Measurements from ENCODE around the gene GRAP. TPM values are rescaled to one million over a fixed set of nuclear protein-coding genes. Genes with fewer than 3 reads are reported as not detected.

Gene GRAP
- total RNA-seq, 1 donor from 2014 or later: 0.29 TPM

DNA sequence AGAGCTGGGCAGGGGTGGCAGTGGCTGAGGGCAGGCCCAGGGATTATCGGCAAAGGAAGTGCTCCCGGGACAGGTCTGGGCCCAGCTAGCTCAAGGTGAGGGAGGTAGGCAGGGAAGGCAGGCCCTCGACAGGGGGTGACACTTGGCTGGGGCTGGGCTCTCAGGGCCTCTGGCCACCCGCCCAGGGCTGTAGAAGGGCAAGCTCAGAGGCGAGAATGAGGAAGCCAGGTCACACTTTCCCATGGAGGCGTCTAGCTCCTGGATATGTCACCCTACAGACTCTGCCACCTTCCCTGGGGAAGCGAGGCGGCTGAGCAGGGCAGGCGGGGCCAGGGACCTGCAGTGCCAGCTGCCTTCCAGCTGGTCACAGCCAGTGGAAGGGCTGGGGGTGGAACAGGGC lies 61.3 kb downstream of the GRAP start:
- H3K4me3 ChIP-seq (ENCODE audit: low read depth, low read length): no peak overlapping the region
- TF ChIP-seq, protein P1, sequence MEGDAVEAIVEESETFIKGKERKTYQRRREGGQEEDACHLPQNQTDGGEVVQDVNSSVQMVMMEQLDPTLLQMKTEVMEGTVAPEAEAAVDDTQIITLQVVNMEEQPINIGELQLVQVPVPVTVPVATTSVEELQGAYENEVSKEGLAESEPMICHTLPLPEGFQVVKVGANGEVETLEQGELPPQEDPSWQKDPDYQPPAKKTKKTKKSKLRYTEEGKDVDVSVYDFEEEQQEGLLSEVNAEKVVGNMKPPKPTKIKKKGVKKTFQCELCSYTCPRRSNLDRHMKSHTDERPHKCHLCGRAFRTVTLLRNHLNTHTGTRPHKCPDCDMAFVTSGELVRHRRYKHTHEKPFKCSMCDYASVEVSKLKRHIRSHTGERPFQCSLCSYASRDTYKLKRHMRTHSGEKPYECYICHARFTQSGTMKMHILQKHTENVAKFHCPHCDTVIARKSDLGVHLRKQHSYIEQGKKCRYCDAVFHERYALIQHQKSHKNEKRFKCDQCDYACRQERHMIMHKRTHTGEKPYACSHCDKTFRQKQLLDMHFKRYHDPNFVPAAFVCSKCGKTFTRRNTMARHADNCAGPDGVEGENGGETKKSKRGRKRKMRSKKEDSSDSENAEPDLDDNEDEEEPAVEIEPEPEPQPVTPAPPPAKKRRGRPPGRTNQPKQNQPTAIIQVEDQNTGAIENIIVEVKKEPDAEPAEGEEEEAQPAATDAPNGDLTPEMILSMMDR (conservative IDR thresholded peaks at IDR 0.05; ENCODE audit: low read depth, low read length): no peak
- DNase-seq (ENCODE audit: low read depth): no peak

GRCh38 chr17:18984273-18985114 lies 62.3 kb downstream of the GRAP start:
- TF ChIP-seq, protein P1 (conservative IDR thresholded peaks at IDR 0.05; ENCODE audit: low read depth, low read length): no peak
- no peak overlapping the region for H3K4me3 ChIP-seq (ENCODE audit: low read depth, low read length)
- no peak for DNase-seq (ENCODE audit: low read depth)

DNA sequence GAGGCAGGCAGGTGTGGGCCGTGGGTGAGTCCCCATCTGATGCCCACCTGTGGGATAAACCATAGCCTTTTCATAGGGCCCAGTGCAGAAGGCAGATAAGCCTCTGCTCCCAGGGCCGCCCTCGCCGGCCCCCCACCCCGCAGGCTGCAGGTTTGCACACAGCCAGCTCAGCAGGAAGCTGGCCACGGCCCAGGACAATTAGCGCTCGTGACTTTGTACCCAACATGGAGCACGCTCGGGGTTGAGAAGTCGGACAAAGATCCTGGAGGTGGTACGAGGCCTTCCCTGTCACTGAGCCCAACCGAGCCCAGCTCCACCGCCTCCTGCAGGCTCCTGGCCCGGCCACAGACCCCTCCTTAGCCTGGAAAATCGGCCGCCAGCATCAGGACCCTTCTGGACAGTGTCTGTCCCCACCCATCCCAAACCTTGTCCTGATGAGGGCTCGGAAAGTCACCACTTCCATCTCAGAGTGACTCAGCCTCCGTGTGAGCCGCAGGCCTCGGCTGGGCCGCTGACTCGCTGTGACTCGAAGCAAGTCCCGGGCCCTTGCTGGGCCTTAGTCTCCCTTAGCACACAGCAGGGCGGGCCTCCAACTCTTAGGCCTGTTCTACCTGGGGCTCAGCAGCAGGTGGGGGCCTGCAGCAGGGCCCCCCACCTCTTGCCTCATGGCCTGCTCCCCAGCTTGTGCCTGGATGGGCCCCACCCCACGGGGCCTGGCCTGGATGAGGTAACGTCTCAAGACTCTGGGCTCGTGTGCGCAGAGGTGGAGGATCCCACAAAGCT lies 64.9 kb downstream of the GRAP start:
- no peak for DNase-seq (ENCODE audit: low read depth)
- TF ChIP-seq, protein P1 (conservative IDR thresholded peaks at IDR 0.05; ENCODE audit: low read depth, low read length): no peak
- no peak overlapping the region for H3K4me3 ChIP-seq (ENCODE audit: low read depth, low read length)

GRCh38 chr17:18981335-18981641 lies 65.5 kb downstream of the GRAP start:
- TF ChIP-seq, protein P1 (conservative IDR thresholded peaks at IDR 0.05; ENCODE audit: low read depth, low read length): no peak
- no peak overlapping the region for H3K4me3 ChIP-seq (ENCODE audit: low read depth, low read length)
- no peak for DNase-seq (ENCODE audit: low read depth)

- DNase-seq (ENCODE audit: low read depth): no peak
Measured at GRCh38 chr17:18980682-18981334, 65.9 kb downstream of the GRAP start.

DNA sequence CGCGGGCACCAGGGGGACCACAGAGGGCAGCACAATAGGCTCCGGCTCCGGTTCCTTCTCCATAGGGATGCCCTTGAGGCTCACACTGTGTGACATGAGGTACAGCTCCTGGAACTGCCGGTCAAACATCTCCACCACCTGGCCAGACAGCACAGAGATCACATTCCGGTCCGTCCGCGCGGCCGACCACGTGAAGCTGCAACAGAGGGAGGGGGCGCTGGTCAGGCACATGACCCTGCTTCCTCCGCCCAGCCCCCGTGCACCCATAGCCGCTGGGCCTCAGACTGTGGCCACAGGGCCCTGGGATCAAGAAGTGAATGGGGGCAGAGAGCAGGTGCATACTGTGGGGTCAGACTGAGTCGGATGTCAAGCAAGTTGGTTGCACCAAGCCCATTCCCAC lies 68.1 kb downstream of the GRAP start:
- no peak for DNase-seq (ENCODE audit: low read depth)
- H3K4me3 ChIP-seq (ENCODE audit: low read depth, low read length): no peak overlapping the region
- TF ChIP-seq, protein P1 (conservative IDR thresholded peaks at IDR 0.05; ENCODE audit: low read depth, low read length): no peak

More at GRCh38 chr17:18980682-18981334, 65.9 kb downstream of the GRAP start:
- TF ChIP-seq, protein P1 (conservative IDR thresholded peaks at IDR 0.05; ENCODE audit: low read depth, low read length): no peak
- no peak overlapping the region for H3K4me3 ChIP-seq (ENCODE audit: low read depth, low read length)

Data from epithelial cell of proximal tubule (primary cell).